Right lobe of liver (tissue), 4 donors: ENCODE results near the gene VPS36.
"Not testable (repeated sequence)": the region's sequence is repeated elsewhere in the genome, so short reads cannot be mapped to it uniquely, and the experiment has no call there.

Experiments used
- CTCF ChIP-seq, 4 donors: fragments of 200-600 bp in 3 of 4; fragments of 450-650 bp in 1 of 4; IDR thresholded peaks; one replicate each; pipeline versions ENCODE4 v1.5.1 to v1.8.0; 2016 to 2022; ENCODE audit warnings: antibody characterized with exemption in 4 of 4, mild to moderate bottlenecking in 2 of 4
- POLR2A ChIP-seq: fragments of 450-650 bp; IDR thresholded peaks from one replicate; pipeline ENCODE4 v1.6.1; 2017; ENCODE audit warnings: antibody characterized with exemption, mild to moderate bottlenecking
- donor health status: DM: no; HTN: no; CAD: no.
- donor health status: DM: no; HTN: no; CAD: no.
- donor health status: DM: no; HTN: yes; CAD: no.

- TF ChIP-seq POLR2A; CTCF (IDR thresholded peaks at IDR 0.05): not testable (repeated sequence)
Measured at GRCh38 chr13:52491015-52491414, 40.6 kb upstream of the VPS36 start.
